ENCODE data around the gene RPAP3.

DNA sequence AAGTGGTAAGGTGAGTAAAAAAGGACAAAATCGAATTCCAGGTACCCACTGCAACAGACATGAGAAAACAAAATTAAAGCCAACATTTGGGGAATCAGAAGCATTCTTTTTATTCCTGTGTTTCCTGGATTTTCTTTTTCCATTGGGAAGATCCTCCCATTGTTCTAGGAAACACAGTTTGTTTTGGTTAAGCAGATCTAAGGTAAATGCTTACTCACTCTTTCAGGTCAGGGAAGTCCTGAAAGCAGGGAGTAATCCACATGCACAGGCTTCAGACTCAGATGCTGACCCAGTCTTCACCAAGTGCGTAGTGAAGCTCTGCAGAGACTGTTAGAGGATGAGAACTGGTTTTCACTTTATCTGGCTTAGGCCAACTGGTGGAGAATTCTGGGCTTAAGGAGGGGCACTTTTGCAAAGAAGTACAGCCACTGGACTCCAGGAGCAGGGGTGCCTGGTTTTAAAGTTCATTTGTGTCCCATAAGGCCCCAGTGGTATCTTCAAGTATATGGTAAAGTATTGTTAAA is 57.7 kb downstream of the RPAP3 start:
- TF ChIP-seq, protein P1, sequence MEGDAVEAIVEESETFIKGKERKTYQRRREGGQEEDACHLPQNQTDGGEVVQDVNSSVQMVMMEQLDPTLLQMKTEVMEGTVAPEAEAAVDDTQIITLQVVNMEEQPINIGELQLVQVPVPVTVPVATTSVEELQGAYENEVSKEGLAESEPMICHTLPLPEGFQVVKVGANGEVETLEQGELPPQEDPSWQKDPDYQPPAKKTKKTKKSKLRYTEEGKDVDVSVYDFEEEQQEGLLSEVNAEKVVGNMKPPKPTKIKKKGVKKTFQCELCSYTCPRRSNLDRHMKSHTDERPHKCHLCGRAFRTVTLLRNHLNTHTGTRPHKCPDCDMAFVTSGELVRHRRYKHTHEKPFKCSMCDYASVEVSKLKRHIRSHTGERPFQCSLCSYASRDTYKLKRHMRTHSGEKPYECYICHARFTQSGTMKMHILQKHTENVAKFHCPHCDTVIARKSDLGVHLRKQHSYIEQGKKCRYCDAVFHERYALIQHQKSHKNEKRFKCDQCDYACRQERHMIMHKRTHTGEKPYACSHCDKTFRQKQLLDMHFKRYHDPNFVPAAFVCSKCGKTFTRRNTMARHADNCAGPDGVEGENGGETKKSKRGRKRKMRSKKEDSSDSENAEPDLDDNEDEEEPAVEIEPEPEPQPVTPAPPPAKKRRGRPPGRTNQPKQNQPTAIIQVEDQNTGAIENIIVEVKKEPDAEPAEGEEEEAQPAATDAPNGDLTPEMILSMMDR (IDR thresholded peaks at IDR 0.05): no peak
- no peak for TF ChIP-seq EP300 (IDR thresholded peaks at IDR 0.05)
- TF ChIP-seq POLR2AphosphoS5 (IDR thresholded peaks at IDR 0.05): no peak

All from suprapubic skin (tissue), 4 donors.